ENCODE data around the gene TRPV4.

The TRPV4 gene

GRCh38 chr12:109827566-109828550 lies 5.3 kb downstream of the TRPV4 start:
- no peak for DNase-seq (ENCODE audit: low read depth in 2 of 2)

- DNase-seq (ENCODE audit: low read depth in 2 of 2): no peak
Measured at GRCh38 chr12:109827080-109827479, 6.1 kb downstream of the TRPV4 start.

- no peak for DNase-seq (ENCODE audit: low read depth in 2 of 2)
Measured at GRCh38 chr12:109824731-109825130, 8.5 kb downstream of the TRPV4 start.

- DNase-seq (ENCODE audit: low read depth in 2 of 2): no peak
Measured at GRCh38 chr12:109822951-109823411, 10.2 kb downstream of the TRPV4 start.

- no peak for DNase-seq (ENCODE audit: low read depth in 2 of 2)
Measured at GRCh38 chr12:109822416-109822815, 10.8 kb downstream of the TRPV4 start.

GRCh38 chr12:109821968-109822367 lies 11.2 kb downstream of the TRPV4 start:
- DNase-seq (ENCODE audit: low read depth in 2 of 2): no peak

GRCh38 chr12:109820816-109821381 lies 12.3 kb downstream of the TRPV4 start:
- no peak for DNase-seq (ENCODE audit: low read depth in 2 of 2)

- no peak for DNase-seq (ENCODE audit: low read depth in 2 of 2)
Measured at GRCh38 chr12:109818905-109819500, 14.2 kb downstream of the TRPV4 start.

GRCh38 chr12:109818253-109818652 lies 14.9 kb downstream of the TRPV4 start:
- no peak for DNase-seq (ENCODE audit: low read depth in 2 of 2)

- no peak for DNase-seq (ENCODE audit: low read depth in 2 of 2)
Measured at GRCh38 chr12:109817627-109818231, 15.5 kb downstream of the TRPV4 start.

GRCh38 chr12:109816870-109817269 lies 16.3 kb downstream of the TRPV4 start:
- no peak for DNase-seq (ENCODE audit: low read depth in 2 of 2)

GRCh38 chr12:109815757-109816617 lies 17.2 kb downstream of the TRPV4 start:
- DNase-seq (ENCODE audit: low read depth in 2 of 2): no peak

GRCh38 chr12:109815225-109815624 lies 18.0 kb downstream of the TRPV4 start:
- no peak for DNase-seq (ENCODE audit: low read depth in 2 of 2)

GRCh38 chr12:109814600-109815150 lies 18.5 kb downstream of the TRPV4 start:
- DNase-seq (ENCODE audit: low read depth in 2 of 2): no peak

- no peak for DNase-seq (ENCODE audit: low read depth in 2 of 2)
Measured at GRCh38 chr12:109813810-109814416, 19.3 kb downstream of the TRPV4 start.

- no peak for DNase-seq (ENCODE audit: low read depth in 2 of 2)
Measured at GRCh38 chr12:109811624-109811995, 21.6 kb downstream of the TRPV4 start.

GRCh38 chr12:109810954-109811623 lies 22.1 kb downstream of the TRPV4 start:
- DNase-seq (ENCODE audit: low read depth in 2 of 2): no peak

GRCh38 chr12:109808876-109809646 lies 24.1 kb downstream of the TRPV4 start:
- no peak for DNase-seq (ENCODE audit: low read depth in 2 of 2)

GRCh38 chr12:109807954-109808643 lies 25.1 kb downstream of the TRPV4 start:
- DNase-seq (ENCODE audit: low read depth in 2 of 2): no peak

Data from stimulated activated CD8-positive, alpha-beta memory T cell treated with anti-CD3 and anti-CD28 coated beads, Interleukin-2, amount 100 ng/mL, for 1 hour (primary cell).